ENCODE data around the gene HDAC3.
A peak's percentile ranks its signal among the peaks of the same experiment; 100 is the strongest.

HDAC3 gene

DNA sequence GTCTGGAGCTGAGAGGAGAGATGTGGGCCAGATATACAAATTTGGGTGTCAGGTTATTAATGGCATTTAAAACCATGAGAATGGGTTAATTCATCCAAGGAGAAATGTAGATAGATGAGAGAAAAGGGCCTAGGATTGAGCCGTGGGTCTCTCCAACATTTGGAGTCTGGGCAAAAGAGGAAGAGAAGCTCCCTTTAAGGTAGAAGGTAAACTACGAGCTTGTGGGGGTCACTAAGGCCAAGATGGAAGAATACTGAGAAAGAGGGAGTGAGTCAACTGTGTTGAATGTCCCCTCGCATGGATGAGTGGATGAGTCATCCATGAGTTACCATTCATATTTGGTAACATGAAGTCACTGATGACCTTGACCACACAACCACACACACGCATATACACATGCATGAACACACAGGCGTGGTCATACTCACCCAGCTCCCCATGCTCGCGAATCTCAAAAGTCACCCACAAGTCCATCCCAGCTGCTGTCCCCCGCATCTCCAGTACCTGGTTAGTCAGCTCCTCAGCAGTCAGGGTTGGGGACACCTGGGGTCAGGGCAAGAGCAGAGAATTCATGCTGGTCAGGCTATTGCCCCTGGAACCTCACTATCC is 21.4 kb upstream of the HDAC3 start:
- no peak for DNase-seq (ENCODE audit: low spot score)

GRCh38 chr5:141657404-141657803 is 20.8 kb upstream of the HDAC3 start:
- no peak for DNase-seq (ENCODE audit: low spot score)

GRCh38 chr5:141656396-141656795 is 19.7 kb upstream of the HDAC3 start:
- DNase-seq (ENCODE audit: low spot score), result no peak

GRCh38 chr5:141655020-141655419 is 18.4 kb upstream of the HDAC3 start:
- DNase-seq (ENCODE audit: low spot score), result no peak

DNA sequence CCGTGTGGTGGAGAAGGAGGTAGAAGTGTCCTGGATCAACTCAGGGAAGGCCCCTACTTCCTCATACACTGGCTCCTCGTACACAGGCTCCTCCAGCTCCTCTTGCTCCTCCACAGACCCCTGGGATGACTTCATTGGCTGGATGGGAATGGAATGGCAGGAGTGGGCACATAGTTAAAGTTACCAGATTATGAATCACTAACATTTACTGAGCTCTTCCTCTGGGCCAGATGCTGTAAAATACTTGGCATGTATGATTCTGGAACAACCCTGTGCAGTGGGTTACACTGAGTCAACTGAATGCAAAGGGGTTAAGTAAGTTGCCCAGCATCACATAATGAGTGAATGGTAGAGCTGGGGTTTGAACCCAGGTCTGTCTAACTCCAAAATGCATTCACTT is 17.6 kb upstream of the HDAC3 start:
- no peak for DNase-seq (ENCODE audit: low spot score)

- no peak for DNase-seq (ENCODE audit: low spot score)
Measured at GRCh38 chr5:141651728-141652105, 15.1 kb upstream of the HDAC3 start.

- DNase-seq (ENCODE audit: low spot score), result peak; percentile 81
Measured at GRCh38 chr5:141650851-141651727, 14.4 kb upstream of the HDAC3 start, which contains the start of gene FCHSD1. Gene FCHSD1 (minus strand): TSS chr5:141651418. CDS start chr5:141651368, 50 bp downstream.

DNA sequence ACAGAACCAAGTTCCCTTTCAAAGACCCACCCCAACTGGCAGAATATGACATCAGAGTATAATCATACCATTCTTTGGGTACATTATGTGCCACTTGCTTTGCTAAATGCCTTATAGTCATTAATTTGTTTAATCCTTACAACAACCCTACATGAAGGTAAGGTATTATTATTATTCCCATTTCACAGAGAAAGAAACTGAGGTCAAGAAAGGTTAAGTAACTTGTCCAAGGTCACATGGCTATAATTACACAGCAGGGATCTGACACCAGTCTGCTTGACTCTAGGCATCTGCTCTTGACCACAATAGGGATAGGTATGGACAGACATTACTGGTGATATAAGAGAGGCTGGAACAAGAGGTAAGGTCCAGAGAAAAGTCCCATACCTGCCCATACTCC is 13.3 kb upstream of the HDAC3 start:
- DNase-seq (ENCODE audit: low spot score), result no peak

- DNase-seq (ENCODE audit: low spot score), result no peak
Measured at GRCh38 chr5:141649056-141649688, 12.5 kb upstream of the HDAC3 start.

GRCh38 chr5:141647851-141648250 is 11.2 kb upstream of the HDAC3 start:
- no peak for DNase-seq (ENCODE audit: low spot score)

GRCh38 chr5:141647242-141647641 is 10.6 kb upstream of the HDAC3 start:
- DNase-seq (ENCODE audit: low spot score), result no peak

DNA sequence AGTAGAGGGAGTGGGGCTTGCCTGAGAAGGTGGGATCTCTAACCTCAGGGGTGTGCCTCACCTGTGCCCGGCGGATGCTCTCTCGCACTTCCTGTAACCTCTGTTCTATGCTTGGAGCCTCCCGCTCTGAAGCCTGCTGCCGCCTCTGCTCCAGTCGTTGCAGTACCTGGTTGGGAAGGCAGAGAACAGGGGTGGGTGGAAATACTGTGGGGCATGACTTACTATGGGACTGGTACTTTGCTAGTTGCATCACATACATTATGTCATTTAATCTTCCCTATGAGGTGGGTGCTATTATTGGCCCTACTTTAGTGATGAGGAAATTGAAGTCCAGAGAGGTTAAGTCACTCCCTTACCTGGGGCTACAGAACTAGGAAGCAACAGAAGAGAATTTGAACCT is 9.4 kb upstream of the HDAC3 start:
- DNase-seq (ENCODE audit: low spot score), result no peak

DNA sequence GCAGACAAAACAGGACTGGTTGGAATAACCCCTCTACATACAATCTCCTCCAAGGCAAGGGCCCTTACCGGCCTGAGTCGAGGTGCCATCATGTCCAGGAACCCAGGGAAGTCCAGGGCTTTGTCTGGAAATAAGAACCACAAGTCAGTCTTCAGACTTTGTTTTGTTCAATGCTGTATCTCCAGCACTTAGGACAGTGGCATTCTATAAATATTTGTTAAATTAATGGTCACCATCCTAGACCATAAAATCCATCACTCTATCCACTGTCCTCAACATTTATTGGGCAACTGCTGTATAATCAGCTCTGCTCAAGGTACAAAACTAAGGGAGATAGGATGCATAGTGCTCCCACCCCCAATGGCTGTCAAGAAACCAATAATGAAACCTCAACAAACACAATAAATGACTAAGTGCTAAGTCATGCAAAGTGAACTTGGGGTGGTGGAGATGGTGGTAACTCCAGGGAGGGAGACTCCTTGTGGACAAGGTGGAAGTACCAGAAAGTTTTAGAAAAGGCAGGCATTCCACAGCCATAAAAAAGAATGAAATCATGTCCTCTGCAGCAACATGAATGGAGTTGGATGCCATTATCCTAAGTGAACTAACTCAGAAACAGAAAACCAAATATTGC is 5.1 kb upstream of the HDAC3 start:
- peak; percentile 14 for DNase-seq (ENCODE audit: low spot score)

GRCh38 chr5:141640698-141641097 is 4.0 kb upstream of the HDAC3 start:
- no peak for DNase-seq (ENCODE audit: low spot score)

DNA sequence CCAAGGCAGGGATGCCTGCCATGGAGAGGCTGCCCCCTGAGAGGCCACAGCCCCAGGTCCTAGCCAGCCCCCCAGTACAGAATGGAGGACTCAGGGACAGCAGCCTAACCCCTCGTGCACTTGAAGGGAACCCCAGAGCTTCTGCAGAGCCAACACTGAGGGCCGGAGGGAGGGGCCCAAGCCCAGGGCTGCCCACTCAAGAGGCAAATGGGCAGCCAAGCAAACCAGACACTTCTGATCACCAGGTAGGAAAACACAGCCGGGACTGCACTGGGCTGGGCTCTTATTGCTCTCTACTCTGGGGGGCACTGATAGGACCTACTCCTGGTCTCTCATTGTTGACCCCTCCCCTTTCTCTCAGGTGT is 3.4 kb upstream of the HDAC3 start:
- no peak for DNase-seq (ENCODE audit: low spot score)

DNA sequence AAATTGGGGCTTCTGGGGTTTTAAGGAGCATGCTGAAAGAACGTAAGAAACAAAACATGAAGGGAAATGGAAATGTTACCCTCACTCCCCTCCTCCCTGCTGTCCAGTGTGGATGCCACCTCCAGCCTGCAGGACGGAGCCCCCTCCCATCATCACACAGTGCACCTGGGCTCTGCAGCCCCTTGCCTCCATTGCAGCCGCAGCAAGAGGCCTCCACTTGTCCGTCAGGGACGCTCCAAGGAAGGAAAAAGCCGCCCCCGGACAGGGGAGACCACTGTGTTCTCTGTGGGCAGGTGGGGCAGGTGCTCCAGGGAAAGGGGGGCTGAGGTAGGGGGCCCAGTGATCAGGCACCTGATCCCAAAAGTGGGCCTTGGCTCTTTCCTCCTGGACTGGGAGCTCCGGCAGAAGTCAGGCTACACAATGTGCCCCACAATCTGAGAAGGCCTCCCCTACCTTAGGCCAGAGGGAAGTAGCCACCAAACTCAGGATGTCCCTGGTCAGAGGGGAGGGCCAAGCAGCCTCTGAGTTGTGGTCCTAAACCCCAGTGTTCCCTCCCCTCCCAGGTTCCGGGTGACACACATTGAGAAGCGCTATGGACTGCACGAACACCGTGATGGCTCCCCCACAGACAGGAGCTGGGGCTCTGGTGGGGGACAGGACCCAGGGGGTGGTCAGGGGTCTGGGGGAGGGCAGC is 2.9 kb upstream of the HDAC3 start:
- no peak for DNase-seq (ENCODE audit: low spot score)

DNA sequence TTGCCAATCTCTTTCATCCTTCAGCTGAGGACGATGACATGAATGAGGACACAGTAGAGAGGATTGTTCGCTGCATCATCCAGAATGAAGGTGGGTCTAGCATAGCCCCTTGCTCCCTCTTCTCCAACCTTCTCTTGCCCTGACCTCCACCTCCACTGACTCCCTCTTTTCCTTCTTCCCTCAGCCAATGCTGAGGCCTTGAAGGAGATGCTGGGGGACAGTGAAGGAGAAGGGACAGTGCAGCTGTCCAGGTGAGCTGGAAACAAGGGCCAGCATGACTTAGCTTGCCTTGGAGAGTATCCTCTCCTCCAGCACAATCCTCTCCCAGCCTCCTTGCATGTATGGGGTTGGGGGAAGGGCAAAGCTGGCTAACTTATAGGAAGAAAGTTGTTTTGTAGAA is 2.1 kb upstream of the HDAC3 start:
- no peak for DNase-seq (ENCODE audit: low spot score)

- peak; percentile 33 for DNase-seq (ENCODE audit: low spot score)
Measured at GRCh38 chr5:141637767-141638419, 1.2 kb upstream of the HDAC3 start.

DNA sequence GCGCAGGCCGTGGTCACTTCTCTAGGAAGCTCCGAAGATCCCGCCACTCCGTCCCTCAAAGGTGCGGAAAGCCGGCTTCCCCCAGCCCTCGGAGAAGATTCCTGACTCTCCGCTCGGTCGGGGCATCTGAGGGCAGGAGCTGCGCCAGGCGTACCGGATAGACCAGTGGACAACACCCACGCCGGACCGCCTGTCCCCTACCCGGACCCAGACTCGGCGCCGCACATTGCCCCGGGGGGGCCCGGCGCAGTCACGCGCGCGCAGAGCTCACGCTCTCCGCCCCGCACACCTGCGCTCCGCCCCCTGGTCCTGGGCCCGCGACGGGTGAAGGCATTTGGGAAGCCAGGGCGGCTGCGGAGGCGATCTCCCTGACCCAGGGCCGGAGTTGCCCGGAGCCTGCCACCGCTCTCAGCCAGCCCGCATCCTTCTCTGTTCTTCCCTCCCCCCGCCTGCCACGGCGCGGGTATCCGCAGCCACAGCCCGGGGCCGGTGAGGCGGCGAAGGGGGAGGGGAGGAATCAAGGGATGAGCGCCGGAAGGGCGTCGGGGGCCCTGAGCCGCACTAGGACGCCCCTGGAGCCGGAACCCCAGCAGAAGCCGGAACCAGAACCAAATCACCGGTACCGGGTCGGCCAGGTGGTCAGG is 596 bp upstream of the HDAC3 start:
- DNase-seq (ENCODE audit: low spot score), result peak; percentile 53

- DNase-seq (ENCODE audit: low spot score), result no peak
Measured at GRCh38 chr5:141636106-141636412, 590 bp downstream of the HDAC3 start.

- no peak for DNase-seq (ENCODE audit: low spot score)
Measured at GRCh38 chr5:141635646-141636045, 1.0 kb downstream of the HDAC3 start.

Data from hematopoietic multipotent progenitor cell treated with erythropoietin and hydrocortisone succinate and interleukin-3 and kit ligand, for 17 days (in vitro differentiated cells).